Measurements from ENCODE around the gene HSFY1.
A peak's percentile ranks its signal among the peaks of the same experiment; 100 is the strongest.
"Not testable (repeated sequence)": the region's sequence is repeated elsewhere in the genome, so short reads cannot be mapped to it uniquely, and the experiment has no call there.

HSFY1 gene

GRCh38 chrY:18546420-18546819, at the start of gene HSFY1:
Gene HSFY1 (plus strand): TSS chrY:18546720. CDS start chrY:18546788, 68 bp downstream.
- not testable (repeated sequence) for H3K4me3 ChIP-seq (ENCODE audit: severe bottlenecking); H3K27me3 ChIP-seq (ENCODE audit: insufficient read depth, poor library complexity, severe bottlenecking); H3K36me3 ChIP-seq (ENCODE audit: low read depth); H3K9me3 ChIP-seq (ENCODE audit: severe bottlenecking); H3K4me1 ChIP-seq (ENCODE audit: insufficient read depth, poor library complexity, severe bottlenecking); H3K27ac ChIP-seq (ENCODE audit: poor library complexity, severe bottlenecking); ATAC-seq (ENCODE audit: low read depth); DNase-seq (ENCODE audit: low spot score)

- not testable (repeated sequence) for ATAC-seq (ENCODE audit: low read depth); H3K27me3 ChIP-seq (ENCODE audit: insufficient read depth, poor library complexity, severe bottlenecking); H3K27ac ChIP-seq (ENCODE audit: poor library complexity, severe bottlenecking); H3K4me1 ChIP-seq (ENCODE audit: insufficient read depth, poor library complexity, severe bottlenecking); H3K4me3 ChIP-seq (ENCODE audit: severe bottlenecking); DNase-seq (ENCODE audit: low spot score); H3K36me3 ChIP-seq (ENCODE audit: low read depth); H3K9me3 ChIP-seq (ENCODE audit: severe bottlenecking)
Observed at GRCh38 chrY:18504266-18504665, 42.3 kb upstream of the HSFY1 start.

- H3K27ac ChIP-seq (ENCODE audit: poor library complexity, severe bottlenecking); H3K36me3 ChIP-seq (ENCODE audit: low read depth); H3K9me3 ChIP-seq (ENCODE audit: severe bottlenecking); H3K27me3 ChIP-seq (ENCODE audit: insufficient read depth, poor library complexity, severe bottlenecking); DNase-seq (ENCODE audit: low spot score); H3K4me1 ChIP-seq (ENCODE audit: insufficient read depth, poor library complexity, severe bottlenecking); H3K4me3 ChIP-seq (ENCODE audit: severe bottlenecking): not testable (repeated sequence)
- peak; percentile 78 for ATAC-seq (ENCODE audit: low read depth)
Observed at GRCh38 chrY:18530995-18531655, 15.4 kb upstream of the HSFY1 start.

GRCh38 chrY:18538952-18539351, 7.6 kb upstream of the HSFY1 start:
- not testable (repeated sequence) for H3K4me1 ChIP-seq (ENCODE audit: insufficient read depth, poor library complexity, severe bottlenecking); H3K27ac ChIP-seq (ENCODE audit: poor library complexity, severe bottlenecking); H3K9me3 ChIP-seq (ENCODE audit: severe bottlenecking); H3K27me3 ChIP-seq (ENCODE audit: insufficient read depth, poor library complexity, severe bottlenecking); H3K4me3 ChIP-seq (ENCODE audit: severe bottlenecking); DNase-seq (ENCODE audit: low spot score); H3K36me3 ChIP-seq (ENCODE audit: low read depth); ATAC-seq (ENCODE audit: low read depth)

- not testable (repeated sequence) for H3K4me3 ChIP-seq (ENCODE audit: severe bottlenecking); H3K36me3 ChIP-seq (ENCODE audit: low read depth); DNase-seq (ENCODE audit: low spot score); H3K9me3 ChIP-seq (ENCODE audit: severe bottlenecking); H3K4me1 ChIP-seq (ENCODE audit: insufficient read depth, poor library complexity, severe bottlenecking); ATAC-seq (ENCODE audit: low read depth); H3K27ac ChIP-seq (ENCODE audit: poor library complexity, severe bottlenecking); H3K27me3 ChIP-seq (ENCODE audit: insufficient read depth, poor library complexity, severe bottlenecking)
Observed at GRCh38 chrY:18553132-18553531, 6.6 kb downstream of the HSFY1 start.

- 0 out of 3 replicates have a peak, but pooled peaks have one; percentile 31 for ATAC-seq (ENCODE audit: low read depth)
- not testable (repeated sequence) for DNase-seq (ENCODE audit: low spot score); H3K4me3 ChIP-seq (ENCODE audit: severe bottlenecking); H3K4me1 ChIP-seq (ENCODE audit: insufficient read depth, poor library complexity, severe bottlenecking); H3K9me3 ChIP-seq (ENCODE audit: severe bottlenecking); H3K36me3 ChIP-seq (ENCODE audit: low read depth); H3K27me3 ChIP-seq (ENCODE audit: insufficient read depth, poor library complexity, severe bottlenecking); H3K27ac ChIP-seq (ENCODE audit: poor library complexity, severe bottlenecking)
Observed at GRCh38 chrY:18565915-18566314, 19.4 kb downstream of the HSFY1 start.

Measured in RWPE2 (cell line).